Tibial nerve (tissue), 4 donors: ENCODE measurements around the gene EYA4. TPM values are rescaled to one million over a fixed set of nuclear protein-coding genes. Genes with fewer than 3 reads are reported as not detected.
A peak's percentile ranks its signal among the peaks of the same experiment; 100 is the strongest.

Experiments
- DNase-seq, 2 donors: peaks; one replicate each; pipeline ENCODE4 v3.0.0-alpha.2; 2019; ENCODE audit warnings: low spot score in 2 of 2
- H3K27ac ChIP-seq, 4 donors: fragments of 200-600 bp; sonication (generic) in 3 of 4; one replicate each; pipeline ENCODE4 v1.5.1; 2017 to 2019; ENCODE audit warnings: mild to moderate bottlenecking in 1 of 4
- H3K27me3 ChIP-seq, 2 donors: fragments of 200-600 bp; sonication (generic) in 1 of 2; one replicate each; pipeline versions ENCODE4 v1.5.1 to v1.6.0; 2017 to 2019
- H3K36me3 ChIP-seq, 3 donors: fragments of 200-600 bp; sonication (generic); one replicate each; pipeline ENCODE4 v1.5.1; 2018 to 2019
- H3K4me1 ChIP-seq, 4 donors: fragments of 200-600 bp; sonication (generic) in 3 of 4; one replicate each; pipeline ENCODE4 v1.5.1; 2017 to 2019
- H3K4me3 ChIP-seq, 4 donors: fragments of 200-600 bp; sonication (generic) in 3 of 4; one replicate each; pipeline ENCODE4 v1.5.1; 2017 to 2019; ENCODE audit warnings: mild to moderate bottlenecking in 1 of 4, moderate library complexity in 1 of 4
- H3K9me3 ChIP-seq, 4 donors: fragments of 200-600 bp; sonication (generic) in 3 of 4; one replicate each; pipeline ENCODE4 v1.5.1; 2017 to 2019
- CTCF ChIP-seq, 5 experiments: fragments of 200-600 bp in 3 of 5; fragments of 450-650 bp in 2 of 5; sonication (generic) in 3 of 5; IDR thresholded peaks; one replicate each; pipeline ENCODE4 v1.5.1; 2016 to 2019; ENCODE audit warnings: antibody characterized with exemption in 5 of 5, mild to moderate bottlenecking in 3 of 5, moderate library complexity in 2 of 5
- EP300 ChIP-seq, 2 donors: sonication (generic); formaldehyde crosslinking; IDR thresholded peaks; one replicate each; pipeline ENCODE4 v1.6.1; 2017; ENCODE audit warnings: antibody characterized with exemption in 2 of 2, mild to moderate bottlenecking in 1 of 2
- POLR2A ChIP-seq, 2 donors: fragments of 450-650 bp; IDR thresholded peaks; one replicate each; pipeline ENCODE4 v1.6.1; 2017; ENCODE audit warnings: antibody characterized with exemption in 2 of 2, mild to moderate bottlenecking in 2 of 2, moderate library complexity in 2 of 2
- WGBS, 2 donors: methylation state at CpG; one replicate each; pipeline ENCODE4 v1.1.5; 2018; 5-methylcytosine and 5-hydroxymethylcytosine counted together
- total RNA-seq, 4 donors: library from RNA; depleted of rRNA; stranded (reverse); fragments of >200 nt; gene quantifications; one replicate each; pipeline ENCODE4 v1.1.0, GENCODE V29; 2016

Gene EYA4
- total RNA-seq, 4 donors from 2014 or later: 1.1 to 6.0 (median 1.8) TPM

DNA sequence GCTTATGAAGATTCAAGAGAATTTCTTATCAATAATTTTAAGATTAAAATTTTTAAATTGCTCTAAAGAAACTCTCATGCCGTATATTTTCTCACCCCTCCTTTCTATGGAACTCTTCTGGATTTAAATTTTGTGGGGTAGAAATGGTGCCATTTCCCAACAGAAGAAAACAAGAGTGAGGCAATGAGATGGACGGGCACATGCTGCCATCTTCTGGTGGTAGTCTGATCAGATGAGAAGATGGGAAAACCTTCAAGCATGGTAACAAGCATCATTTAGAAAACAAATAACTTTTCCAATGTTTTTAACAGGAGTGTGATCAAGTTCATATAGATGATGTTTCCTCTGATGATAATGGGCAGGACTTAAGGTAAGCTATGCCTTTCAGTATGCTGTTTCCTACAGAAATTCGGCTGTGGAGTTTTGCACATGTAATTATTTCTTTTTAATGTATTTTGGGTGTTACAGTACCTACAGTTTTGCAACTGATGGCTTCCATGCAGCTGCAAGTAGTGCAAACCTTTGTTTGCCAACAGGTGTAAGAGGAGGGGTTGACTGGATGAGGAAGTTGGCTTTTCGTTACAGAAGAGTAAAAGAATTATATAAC, 271.4 kb downstream of the EYA4 start:
- Histone ChIP-seq H3K9me3 (no peaks in the 10 kb centered on the region), H3K36me3 (no peaks in the 10 kb centered on the region), H3K4me3 (no peak overlapping the region), H3K27me3 (no peaks in the 10 kb centered on the region), H3K4me1 (no peaks in the 10 kb centered on the region), H3K27ac (no peak overlapping the region)
- peak in 1 of 2 donors; percentile 66 for DNase-seq
- 29 to 33% methylated on average over 4 of the region's 4 CpGs for WGBS, 2 donors
- TF ChIP-seq CTCF (IDR thresholded peaks at IDR 0.05): peak; percentile 43 to 72 (median 51)
- no peak for TF ChIP-seq POLR2A (IDR thresholded peaks at IDR 0.05)
- TF ChIP-seq EP300 (IDR thresholded peaks at IDR 0.05): no peak

DNA sequence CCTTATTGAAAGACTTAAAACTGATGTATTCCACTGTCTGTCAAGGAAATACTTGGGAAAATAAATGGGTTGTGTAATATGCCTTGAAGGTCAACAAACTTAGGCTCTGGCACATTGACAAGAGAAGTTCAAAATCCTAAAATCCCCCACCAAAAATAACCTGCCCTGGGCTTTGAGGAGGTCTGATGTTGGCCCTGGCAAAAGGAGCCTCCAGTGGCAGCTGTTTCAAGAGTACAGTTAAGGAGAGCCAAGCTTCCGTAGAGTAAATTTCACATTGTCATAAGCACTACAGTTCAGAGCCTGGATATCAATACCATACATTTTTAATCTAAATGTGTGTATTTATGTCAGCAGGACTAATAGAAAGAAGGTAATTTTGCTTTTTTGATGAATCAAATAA, 282.7 kb downstream of the EYA4 start:
- WGBS, 2 donors: 84 to 86% methylated on average over 1 of the region's 1 CpG
- H3K36me3 ChIP-seq: no peaks in the 10 kb centered on the region
- TF ChIP-seq CTCF (IDR thresholded peaks at IDR 0.05) (no peak), EP300 (IDR thresholded peaks at IDR 0.05) (no peak), POLR2A (IDR thresholded peaks at IDR 0.05) (no peak)

GRCh38 chr6:133526436-133526835, 285.3 kb downstream of the EYA4 start:
- Histone ChIP-seq H3K4me3 (no peak overlapping the region), H3K27me3 (no peaks in the 10 kb centered on the region)
- TF ChIP-seq CTCF (IDR thresholded peaks at IDR 0.05) (no peak), EP300 (IDR thresholded peaks at IDR 0.05) (no peak), POLR2A (IDR thresholded peaks at IDR 0.05) (no peak)

More for the DNA sequence above, 282.7 kb downstream of the EYA4 start:
- Histone ChIP-seq H3K9me3 (no peaks in the 10 kb centered on the region), H3K27me3 (no peaks in the 10 kb centered on the region), H3K27ac (no peak overlapping the region), H3K4me3 (no peak overlapping the region), H3K4me1 (no peaks in the 10 kb centered on the region)
- DNase-seq: no peak

GRCh38 chr6:133528566-133528965, 287.4 kb downstream of the EYA4 start:
- DNase-seq: no peak
- Histone ChIP-seq H3K27ac (no peak overlapping the region), H3K27me3 (no peaks in the 10 kb centered on the region), H3K36me3 (no peaks in the 10 kb centered on the region), H3K4me3 (no peak overlapping the region), H3K4me1 (no peaks in the 10 kb centered on the region), H3K9me3 (no peaks in the 10 kb centered on the region)
- no peak for TF ChIP-seq POLR2A (IDR thresholded peaks at IDR 0.05)
- no peak for TF ChIP-seq CTCF (IDR thresholded peaks at IDR 0.05)
- TF ChIP-seq EP300 (IDR thresholded peaks at IDR 0.05): no peak
- 57 to 61% methylated on average over 2 of the region's 2 CpGs for WGBS, 2 donors

More at GRCh38 chr6:133526436-133526835, 285.3 kb downstream of the EYA4 start:
- Histone ChIP-seq H3K36me3 (no peaks in the 10 kb centered on the region), H3K27ac (no peak overlapping the region), H3K9me3 (no peaks in the 10 kb centered on the region), H3K4me1 (no peaks in the 10 kb centered on the region)
- no peak for DNase-seq
- 74 to 79% methylated on average over 5 of the region's 5 CpGs for WGBS, 2 donors

DNA sequence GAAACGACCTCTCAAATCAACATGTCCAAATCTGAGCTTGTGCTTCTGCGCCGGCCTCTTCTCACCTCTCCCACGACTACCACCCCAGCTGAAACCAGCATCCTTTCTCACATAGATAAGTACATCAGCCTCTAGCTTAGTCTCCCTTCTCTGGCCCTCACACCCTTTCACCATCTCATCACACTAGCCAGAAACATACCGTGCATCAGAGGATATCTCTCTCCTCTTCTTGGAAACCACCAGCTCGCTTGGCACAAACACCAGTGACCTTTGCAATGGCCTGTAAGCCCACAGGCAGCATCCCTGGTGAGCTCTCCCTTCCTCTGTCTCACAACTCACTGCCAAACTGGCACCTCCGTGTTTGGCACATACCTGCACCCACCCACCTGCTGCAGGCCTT, 291.8 kb downstream of the EYA4 start:
- Histone ChIP-seq H3K4me1 (no peaks in the 10 kb centered on the region), H3K36me3 (no peaks in the 10 kb centered on the region), H3K27me3 (no peaks in the 10 kb centered on the region), H3K4me3 (no peak overlapping the region), H3K9me3 (no peaks in the 10 kb centered on the region), H3K27ac (no peak overlapping the region)
- TF ChIP-seq EP300 (IDR thresholded peaks at IDR 0.05) (no peak), CTCF (IDR thresholded peaks at IDR 0.05) (no peak), POLR2A (IDR thresholded peaks at IDR 0.05) (no peak)
- no peak for DNase-seq
- 80 to 86% methylated on average over 7 of the region's 7 CpGs for WGBS, 2 donors
